ENCODE data around the gene NFYC.
A peak's percentile ranks its signal among the peaks of the same experiment; 100 is the strongest.

Gene NFYC

DNA sequence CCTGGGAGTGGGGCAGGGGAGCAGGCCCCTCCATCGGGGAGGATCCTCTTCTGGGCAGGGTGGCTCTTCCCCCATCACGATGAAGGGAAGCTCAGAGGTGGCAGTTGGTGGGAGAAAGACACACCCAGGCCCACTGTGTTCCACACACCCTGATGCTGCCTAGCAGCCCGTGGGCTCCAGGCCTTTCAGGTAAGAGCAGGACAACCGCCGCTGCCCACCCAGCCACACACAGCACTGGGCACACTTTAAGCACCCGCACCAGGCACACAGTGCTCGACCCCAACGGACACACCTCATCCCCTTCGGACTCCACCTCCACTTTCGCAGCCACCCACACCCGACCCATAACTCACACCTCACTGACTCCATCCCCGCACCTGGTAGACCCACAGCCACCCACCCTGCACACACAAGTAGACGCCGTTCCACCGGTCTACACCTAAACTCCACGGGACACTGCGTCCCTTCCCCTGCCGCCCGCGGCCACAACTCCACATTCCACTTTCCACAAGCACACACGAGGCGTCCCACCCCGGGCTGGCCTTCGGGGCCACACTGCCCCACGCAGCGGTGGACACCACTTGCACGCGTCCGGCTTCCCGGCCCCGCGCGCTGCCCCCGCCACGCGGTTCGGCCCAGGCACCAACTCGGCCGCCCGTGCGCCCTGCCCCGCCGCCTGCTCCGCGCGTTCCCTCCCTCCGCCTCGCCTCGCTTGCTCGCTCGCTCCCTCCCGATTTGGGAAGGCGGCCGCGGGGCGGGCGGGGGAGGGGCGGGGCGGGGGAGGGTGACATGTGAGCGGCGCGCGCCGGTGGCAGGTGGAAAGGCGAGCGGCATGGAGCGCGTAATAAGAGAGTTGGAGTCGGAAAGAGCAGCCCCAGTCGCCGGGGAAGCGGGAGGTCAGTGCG is 91.7 kb downstream of the NFYC start, which contains the start of gene KCNQ4:
TSS of gene KCNQ4 (plus strand) at position 787 of the 905 bp plus-strand sequence. CDS start 307 bp downstream, outside the sequence.
- peak; percentile 49 for DNase-seq

DNA sequence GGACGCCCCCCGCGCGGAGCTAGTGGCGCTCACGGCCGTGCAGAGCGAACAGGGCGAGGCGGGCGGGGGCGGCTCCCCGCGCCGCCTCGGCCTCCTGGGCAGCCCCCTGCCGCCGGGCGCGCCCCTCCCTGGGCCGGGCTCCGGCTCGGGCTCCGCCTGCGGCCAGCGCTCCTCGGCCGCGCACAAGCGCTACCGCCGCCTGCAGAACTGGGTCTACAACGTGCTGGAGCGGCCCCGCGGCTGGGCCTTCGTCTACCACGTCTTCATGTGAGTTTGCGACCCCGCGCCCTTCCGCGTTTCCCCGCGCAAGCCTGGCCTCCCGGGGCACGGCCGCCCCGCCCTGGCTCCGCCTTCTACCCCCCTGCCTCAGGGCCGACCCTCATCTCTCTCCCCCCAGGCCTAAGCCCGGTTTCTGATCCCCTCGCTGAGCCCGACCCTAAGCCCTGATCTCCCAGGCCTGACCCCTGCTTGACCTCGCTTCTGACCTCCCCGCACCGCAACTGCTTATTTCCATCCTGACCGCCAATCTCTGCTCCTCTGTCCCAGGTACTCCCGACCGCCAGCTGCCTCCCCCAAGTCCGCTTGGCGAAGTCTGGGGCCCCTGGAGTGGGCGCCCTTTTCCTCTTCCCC is 92.8 kb downstream of the NFYC start:
- no peak for DNase-seq

DNA sequence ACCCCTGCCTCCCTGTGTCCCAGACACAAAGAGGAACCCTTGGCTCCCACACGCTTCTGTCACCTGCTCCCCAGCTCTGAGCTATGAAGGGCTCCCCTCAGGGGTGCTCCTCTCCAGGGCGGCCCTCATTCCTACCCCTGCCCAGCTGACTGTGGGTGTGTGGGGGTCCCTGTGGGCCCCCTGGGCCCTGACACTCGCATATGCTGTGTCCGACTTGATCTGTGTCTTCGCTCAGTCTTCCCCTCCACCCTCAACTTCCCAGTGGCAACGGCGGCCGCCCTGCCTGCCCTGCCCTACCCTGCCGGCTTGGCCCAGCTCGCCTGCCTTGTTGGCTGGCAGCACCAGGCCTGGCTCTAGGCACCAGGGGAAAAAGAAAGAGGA is 93.3 kb downstream of the NFYC start:
- no peak for DNase-seq

DNA sequence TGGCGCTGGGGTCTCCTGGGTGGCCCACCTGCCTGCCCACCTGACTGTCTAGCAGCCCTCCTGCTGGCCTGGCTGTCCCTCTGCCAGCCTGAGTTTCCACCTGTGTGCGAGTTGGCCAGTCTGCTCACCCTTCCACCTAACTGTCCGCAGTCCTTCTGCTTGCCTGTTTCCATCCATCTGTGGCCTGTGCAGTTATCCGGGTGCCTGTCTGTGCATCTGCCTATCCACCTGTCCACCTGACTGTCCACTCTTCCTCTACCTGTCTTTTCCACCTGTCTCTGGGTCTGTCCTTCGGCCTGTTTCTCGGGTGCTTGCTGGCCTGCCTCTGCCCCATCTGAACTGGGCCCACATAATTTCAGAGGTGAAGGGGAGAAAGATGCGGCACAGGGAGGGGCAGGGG is 93.9 kb downstream of the NFYC start:
- no peak for DNase-seq

DNA sequence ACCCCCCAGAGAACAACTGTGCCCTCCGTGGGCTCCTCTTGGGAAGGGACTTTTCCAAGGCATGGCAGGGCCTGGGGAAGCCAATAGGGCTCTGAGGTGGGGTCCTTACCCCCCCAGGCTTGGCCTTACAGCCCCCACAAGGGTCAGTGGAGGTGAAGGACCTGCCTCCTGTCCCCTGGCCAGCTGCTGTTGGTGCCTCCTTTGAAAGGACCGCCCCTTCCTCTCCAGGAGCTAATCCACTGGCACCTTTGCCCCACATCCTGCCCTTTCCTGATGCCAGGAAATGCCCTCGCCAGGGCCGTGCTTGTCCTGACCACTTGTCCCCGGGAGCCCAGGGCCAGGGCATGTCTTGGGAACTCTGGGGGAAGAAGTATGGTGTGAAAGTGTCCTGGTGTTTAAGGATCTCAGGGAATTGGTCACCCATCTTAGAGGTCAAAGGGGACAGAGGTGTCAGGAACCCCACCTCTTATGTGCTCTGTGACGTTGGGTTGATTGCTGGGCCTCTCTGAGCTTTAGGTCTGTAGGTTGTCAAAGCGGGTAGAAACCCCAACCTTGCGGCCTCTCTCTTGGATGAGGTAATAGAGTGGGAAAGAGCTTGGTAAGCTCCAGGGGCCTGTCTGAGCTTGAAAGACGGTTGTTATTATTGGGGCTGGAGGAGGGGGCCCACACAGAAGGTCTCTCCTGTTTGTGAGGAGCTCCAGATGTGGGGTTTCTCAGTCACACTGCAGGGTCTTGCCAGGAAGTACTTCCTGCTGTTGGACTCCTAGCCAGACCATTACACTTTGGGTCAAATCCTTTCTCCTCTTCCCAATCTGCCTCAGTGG is 94.9 kb downstream of the NFYC start:
- DNase-seq, result no peak

DNA sequence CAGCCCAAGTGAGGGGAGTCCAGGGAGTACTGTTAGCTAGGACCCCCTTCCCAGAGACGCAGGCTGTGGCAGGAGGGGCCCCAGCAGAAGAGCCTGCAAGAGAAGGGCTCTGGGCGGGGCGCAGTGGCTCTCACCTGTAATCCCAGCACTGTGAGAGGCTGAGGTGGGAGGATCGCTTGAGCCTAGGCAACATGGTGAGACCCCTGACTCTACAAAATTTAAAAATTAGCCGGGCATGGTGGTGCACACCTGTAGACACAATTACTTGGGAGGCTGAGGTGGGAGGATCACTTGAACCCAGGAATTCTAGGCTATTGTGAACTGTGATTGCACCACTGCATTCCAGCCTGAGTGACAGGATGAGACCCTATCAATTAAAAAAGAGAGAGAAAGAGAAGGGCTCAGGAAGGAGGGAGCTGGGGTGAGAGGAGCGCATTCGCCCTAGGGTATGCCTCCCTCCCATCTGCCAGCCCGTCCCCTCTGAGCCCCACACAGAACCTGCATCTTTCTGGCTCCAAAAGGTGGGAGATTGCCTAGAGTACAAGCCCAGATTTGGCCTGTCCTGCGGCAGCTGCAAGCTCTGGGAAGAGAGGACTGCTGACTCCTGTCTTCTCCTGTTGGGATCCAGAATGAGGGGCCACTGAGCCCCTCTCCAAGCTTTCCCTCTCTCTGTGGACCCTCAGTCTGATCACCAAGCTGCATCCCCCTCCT is 95.6 kb downstream of the NFYC start:
- no peak for DNase-seq

DNA sequence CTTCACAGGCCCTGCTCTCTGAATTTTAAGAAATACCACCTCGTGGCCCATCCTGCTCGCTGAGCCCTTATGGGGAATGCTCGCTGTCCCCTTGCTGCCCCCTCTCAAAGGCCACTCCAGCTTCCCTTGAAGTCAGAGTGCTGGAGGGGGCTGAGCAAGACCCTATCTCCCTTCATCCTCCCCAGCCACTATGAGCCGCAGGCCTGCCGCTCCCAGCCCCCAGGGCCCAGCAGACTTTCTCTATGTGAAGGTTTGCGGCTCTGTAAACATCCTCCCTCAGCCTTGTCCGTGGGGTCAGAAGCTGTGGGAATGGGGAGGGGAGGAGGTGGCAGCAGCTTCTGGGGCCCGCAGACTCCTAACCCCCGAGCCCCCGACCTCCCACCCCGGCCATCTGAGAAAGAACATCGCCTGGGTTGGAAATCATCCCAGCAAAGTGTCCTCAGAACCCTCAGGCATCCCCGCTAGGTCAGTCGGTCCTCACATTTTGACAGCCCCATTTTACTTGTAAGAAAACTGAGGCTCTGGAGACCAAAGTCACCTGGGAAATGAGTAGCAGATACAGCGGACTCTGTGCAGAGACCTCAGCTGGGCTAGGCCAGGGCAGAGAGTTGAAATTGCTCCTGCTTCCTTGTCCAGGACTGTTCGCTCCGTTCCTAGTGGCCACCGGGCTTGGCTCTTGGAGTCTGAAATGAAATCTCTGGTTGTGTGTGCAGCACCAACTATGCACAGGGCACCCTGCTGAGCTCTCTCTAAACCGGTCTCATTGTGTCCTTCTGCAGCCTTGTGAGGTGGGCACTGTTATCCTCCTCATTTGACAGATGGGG is 96.4 kb downstream of the NFYC start:
- no peak for DNase-seq

DNA sequence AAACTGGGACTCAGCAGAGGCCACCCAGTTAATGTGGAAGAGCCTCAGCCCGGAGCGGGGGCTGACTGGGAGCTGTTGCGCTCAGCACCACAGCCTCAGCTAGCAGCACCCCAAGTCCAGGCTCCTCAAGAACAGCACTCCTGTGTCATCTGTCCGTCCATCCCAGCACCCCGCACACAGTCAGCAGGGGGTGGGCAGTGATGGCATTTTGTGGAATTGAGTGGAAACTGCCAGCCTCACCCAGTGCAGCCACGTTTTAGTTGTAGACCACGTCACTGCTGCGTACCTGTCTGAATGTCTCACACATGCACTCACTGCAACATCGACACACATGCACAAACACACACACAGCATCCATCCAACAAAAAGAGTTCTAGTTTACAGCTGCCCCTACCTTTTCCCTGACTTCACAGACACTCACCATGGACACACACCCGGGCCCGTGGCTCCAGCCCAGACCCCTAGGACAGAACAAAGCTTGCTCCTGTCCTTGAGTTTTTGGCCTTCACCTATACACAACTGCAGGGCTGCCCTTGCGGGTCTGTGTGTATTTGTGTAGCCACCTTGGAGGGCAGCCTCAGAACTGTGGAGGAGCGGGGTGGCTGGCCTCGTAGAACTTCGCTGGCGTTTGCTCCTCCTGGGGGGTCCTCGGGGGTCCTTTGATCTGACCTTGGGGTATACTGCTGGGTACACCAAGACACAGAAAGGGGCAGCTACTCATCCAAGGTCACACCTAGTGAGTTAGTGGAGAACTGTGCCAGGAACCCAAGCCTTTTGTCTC is 97.2 kb downstream of the NFYC start:
- DNase-seq, result no peak

DNA sequence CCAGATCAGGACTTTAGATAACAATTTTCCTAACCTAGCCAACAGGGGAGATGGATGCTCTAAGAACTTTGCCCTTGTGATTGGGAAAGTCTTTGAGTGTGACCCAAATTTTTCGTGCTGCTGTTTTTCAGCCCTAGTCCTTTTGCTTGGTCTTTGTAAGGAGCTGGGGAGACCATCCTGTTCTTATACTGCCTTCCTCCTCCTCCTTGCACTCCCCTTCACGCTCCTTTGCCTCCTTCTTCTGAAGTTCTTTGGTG is 97.8 kb downstream of the NFYC start:
- no peak for DNase-seq

DNA sequence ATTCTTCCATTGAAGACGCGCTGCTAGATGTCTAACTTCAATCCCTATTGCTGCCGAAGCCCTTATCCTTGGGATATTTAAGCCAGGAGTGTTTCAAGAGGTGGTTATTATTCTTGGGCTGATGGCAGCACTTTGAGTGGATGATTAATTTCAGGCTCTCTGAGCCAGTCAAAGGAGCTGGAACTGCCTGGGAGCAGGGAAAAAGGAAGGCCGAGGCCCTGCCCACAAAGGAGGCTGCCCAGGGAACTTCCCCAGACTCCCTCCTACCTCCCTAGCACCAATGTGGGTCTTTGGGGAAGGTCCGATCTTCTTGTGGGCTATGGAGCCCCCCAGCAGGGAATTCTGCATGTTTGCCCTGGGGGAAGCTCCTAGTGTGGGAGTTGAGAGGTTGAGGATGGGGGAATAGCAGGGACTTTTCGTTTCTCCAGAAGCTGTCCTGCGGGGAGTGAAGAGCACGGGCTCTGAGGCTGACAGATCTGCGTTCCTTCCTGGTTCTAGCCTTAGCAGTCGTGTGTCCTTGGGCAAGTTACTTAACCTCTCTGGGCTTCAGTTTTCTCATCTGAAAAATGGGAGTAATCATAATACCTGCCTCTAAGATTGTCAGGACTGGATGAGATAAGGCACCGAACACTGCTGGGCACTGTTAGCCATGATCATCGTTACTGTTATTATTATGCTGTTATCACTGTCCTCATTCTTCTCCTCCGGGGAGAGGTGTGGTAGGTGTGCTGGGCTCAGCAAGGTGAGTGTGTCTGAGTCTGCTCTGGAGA is 98.3 kb downstream of the NFYC start:
- DNase-seq, result no peak

DNA sequence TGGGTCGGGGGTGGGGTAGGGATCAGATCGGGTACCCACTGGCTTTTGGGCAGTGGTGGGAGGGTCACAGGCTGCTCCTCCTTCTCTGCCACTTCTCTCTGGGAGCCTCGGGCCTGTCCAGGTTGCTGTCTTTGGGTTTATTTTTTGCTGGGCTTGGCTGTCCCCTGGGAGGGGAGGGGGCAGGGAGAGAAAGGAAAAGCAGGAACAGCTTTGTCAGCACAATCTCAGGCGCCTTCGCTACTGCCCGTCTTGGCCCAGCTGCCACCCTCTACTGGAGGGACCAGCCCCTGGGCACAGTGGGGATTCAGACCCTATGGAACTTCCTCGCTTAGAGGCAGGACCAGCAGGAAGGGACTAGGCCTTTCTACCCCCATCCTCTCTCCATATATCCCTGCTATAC is 100.5 kb downstream of the NFYC start:
- no peak for DNase-seq

DNA sequence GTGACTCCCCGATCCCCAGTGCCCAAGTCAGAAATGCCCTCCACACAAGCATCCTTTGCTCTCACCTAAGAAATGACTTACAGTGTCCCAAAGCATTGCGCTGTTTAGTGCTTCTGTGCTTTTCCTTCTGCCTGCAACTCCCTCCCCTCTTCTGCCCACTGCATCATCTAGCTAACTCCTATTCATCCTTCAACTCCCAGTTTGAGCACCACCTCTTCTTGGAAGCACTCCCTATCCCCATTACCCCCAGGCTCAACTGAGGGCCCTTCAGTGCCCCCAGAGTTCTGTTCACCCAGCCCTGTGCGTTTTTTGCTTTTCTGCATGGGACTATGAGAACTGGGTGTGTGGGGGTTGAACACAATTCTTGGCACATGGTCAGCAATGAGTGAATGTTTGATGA is 102.1 kb downstream of the NFYC start:
- no peak for DNase-seq

DNA sequence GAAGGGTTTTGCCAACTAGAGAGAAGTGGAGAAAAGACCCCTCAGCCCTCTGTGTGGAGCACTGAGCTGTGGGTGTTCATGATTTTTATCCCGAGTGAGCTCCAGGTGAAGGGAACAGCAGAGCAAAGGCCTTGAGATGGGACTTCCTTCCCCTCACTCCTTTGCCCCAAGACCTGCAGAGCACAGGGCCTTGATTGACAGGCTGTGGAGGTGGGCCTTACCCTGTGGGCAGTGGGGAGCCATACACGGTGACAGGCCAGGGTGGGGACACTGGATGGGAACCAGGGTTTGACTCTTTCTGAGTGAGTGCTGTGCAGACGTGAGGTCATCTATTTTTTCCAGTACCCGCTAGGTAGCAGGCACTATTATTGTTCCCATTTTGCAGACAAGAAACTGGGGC is 102.5 kb downstream of the NFYC start:
- no peak for DNase-seq

DNA sequence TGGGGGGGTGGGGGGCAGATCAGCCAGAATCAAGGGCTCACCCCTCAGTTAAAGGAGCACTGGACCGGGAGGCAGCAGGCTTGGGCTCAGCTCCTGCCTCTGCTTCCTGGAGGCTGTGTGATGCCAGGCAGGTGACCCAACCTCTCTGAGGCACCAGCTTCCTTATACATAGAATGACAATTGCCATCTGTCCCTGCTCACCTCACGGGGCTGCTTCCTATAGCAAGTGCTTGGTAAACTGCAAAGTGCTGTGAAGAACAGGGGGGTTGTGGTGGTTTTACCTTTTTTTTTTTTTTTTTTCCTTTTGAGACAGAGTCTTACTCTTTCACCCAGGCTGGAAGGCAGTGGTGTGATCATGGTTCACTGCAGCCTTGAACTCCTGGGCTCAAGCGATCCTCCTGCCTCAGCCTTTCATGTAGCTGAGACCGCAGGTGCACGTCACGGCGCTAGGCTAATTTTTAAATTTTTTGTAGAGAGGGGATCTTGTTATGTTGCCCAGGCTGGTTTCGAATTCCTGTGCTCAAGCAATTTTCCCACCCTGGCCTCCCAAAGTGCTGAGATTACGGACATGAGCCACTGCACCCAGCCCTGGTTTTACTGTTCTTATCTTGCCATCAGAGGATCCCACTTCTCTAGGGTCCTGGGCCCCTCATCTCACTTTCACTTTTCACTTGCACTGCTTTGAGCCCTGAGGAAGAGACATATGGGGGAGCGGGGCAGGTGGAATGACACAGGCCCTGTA is 103.6 kb downstream of the NFYC start:
- no peak for DNase-seq

DNA sequence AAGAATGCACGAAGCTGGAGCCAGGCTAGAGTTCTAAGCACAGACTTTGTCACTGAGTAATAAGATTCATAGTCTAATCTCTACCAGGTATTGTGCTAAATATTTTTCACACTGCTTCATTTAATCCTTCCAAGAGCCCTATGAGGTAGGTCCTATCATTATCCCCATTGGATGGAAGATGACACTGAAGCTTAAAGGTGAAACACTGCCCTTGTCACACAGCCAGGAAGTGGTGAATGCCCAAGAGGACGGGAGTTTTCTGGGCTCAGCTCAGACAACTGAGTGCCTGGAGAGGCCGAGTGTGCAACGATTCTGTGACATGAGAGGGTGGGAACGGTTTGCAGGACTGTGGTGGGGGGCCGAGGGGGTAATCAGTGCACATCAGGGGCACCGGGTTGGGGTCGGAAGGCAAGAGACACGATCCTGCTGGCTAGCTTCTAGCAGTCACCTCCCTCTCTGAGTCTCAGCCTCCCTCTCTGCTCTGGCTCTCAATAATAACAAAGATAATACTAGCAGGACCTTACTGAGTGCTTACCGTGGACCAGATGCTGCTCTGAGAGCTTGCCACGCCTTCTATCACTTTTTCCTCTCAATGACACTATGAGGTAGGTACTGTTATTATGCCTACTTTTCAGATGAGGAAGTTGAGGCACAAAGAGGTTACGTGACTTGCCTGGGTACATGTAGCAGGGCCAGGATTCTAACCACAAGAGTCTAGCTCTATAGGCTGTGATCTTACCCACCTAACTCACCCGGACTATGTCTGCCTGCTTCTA is 104.5 kb downstream of the NFYC start:
- no peak for DNase-seq

DNA sequence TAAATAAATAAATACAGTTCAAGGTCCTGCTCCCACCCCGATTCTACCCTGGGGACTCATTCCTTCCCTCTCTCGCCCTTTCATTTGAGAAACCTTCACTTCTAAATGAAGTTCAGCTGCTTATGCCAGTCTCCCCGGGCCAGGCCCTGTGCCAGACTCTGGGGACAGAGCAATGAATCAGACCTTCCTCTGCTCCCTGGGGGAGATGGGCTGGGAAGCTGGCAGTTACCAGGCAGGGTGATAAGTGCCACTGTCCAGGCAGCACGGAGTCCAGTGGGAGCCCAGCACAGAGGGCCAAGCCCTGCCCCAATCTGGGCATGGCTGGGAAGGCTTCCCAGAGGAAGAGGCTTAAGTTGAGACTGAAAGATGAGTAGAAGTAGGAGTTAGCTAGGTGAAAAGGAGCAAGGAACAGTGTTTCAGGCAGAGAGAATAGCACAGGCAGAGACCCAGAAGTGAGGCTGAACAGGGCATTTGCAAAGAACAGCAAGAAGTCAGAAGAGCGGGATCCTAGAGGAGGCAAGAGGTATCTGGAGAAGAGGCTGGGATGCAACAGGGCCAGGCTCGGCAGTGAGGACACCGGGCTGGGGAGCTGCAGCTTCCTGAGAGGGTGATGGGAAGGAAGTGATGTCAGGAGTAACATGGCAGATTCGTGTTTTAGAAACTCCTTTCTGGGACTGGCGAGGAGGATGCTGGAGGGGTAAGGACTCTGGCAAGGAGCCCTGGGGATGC is 105.6 kb downstream of the NFYC start:
- no peak for DNase-seq

DNA sequence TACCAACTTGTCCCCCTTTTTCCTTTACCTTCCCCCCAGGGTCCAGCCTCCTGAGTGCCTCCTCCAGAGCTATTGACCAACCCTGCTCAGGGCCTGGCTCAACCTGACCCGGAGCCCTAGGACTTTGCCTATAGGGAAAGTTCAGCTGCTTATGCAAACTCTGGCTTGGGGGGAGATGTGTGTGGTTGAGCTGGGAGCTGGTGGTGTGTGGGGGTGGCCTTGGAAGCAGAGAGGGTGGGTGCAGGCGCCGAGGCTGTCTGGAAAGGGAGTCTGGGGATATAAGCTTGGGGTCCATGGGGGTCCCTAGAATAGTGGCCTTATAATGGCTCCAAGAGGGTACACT is 106.1 kb downstream of the NFYC start:
- DNase-seq, result no peak

Data from retina (tissue), 1 donor.